B cell (primary cell): Measurements from ENCODE around the gene CLCN1. TPM values are rescaled to one million over a fixed set of nuclear protein-coding genes. Genes with fewer than 3 reads are reported as not detected.

ENCODE experiments used
- ATAC-seq: fragments of 200-7000 bp; cut with Tn5 transposase; one replicate; pipeline ENCODE4 v1.10.0; 2021; ENCODE audit warnings: low read depth, mild to moderate bottlenecking, moderate number of reproducible peaks, moderate library complexity
- CTCF ChIA-PET: fragments of 350-600 bp; sonication (Branson Sonifier 250); formaldehyde crosslinking; loops from one replicate; lab custom pipeline; 2021; ENCODE audit warnings: antibody characterized with exemption, inconsistent platforms; lab: Charles Lee
- POLR2A ChIA-PET: fragments of 350-600 bp; sonication (Branson Sonifier 250); formaldehyde crosslinking; loops from one replicate; lab custom pipeline; 2021; ENCODE audit warnings: antibody characterized with exemption; lab: Charles Lee
- DNase-seq: peaks from one replicate; pipeline ENCODE4 v3.0.0; 2013
- H2AFZ ChIP-seq: 2 replicates; pipeline ENCODE4 v1.6.1; 2012; ENCODE audit warnings: mild to moderate bottlenecking, low read depth, low read length; ENCODE audit not compliant: insufficient read depth, poor library complexity, severe bottlenecking
- H3K27ac ChIP-seq, 2 donors: 1 replicate in 1 of 2; 2 replicates in 1 of 2; pipeline ENCODE4 v1.5.1; 2012 to 2013; ENCODE audit warnings: low read length in 2 of 2, mild to moderate bottlenecking in 2 of 2, moderate library complexity in 1 of 2
- H3K27me3 ChIP-seq, 4 experiments: fragments of 200-600 bp in 1 of 4; sonication (generic) in 1 of 4; replicated peaks in 1 of 4; 1 replicate in 2 of 4; 2 replicates in 2 of 4; pipeline versions ENCODE4 v1.6.1 to v1.7.0; 2013 to 2016; ENCODE audit warnings: low read length in 3 of 4, mild to moderate bottlenecking in 2 of 4, mixed read lengths in 1 of 4, moderate library complexity in 1 of 4; ENCODE audit not compliant: insufficient read depth in 4 of 4, control insufficient read depth in 3 of 4; ENCODE audit errors: control extremely low read depth in 1 of 4
- H3K36me3 ChIP-seq, 2 experiments: replicated peaks in 1 of 2; 1 replicate in 1 of 2; 2 replicates in 1 of 2; pipeline versions ENCODE4 v1.6.1 to v1.7.1; 2013; ENCODE audit warnings: low read length in 1 of 2; ENCODE audit not compliant: insufficient read depth in 2 of 2, control insufficient read depth in 1 of 2; ENCODE audit errors: control extremely low read depth in 1 of 2, extremely low read depth in 1 of 2
- H3K4me1 ChIP-seq, 2 donors: fragments of 200-600 bp in 1 of 2; sonication (generic) in 1 of 2; 1 replicate in 1 of 2; 2 replicates in 1 of 2; pipeline versions ENCODE4 v1.5.1 to v1.6.1; 2013 to 2017; ENCODE audit warnings: low read length in 2 of 2; ENCODE audit not compliant: control insufficient read depth in 2 of 2, insufficient read depth in 2 of 2
- H3K4me2 ChIP-seq: replicated peaks from 2 replicates; pipeline ENCODE3; 2012; ENCODE audit warnings: mild to moderate bottlenecking, low read depth, low read length; ENCODE audit not compliant: poor library complexity, severe bottlenecking
- H3K4me3 ChIP-seq, 5 experiments: fragments of 200-600 bp in 1 of 5; sonication (generic) in 1 of 5; 1 replicate in 3 of 5; 2 replicates in 2 of 5; pipeline versions ENCODE4 v1.5.1 to v1.7.0; 2011 to 2016; ENCODE audit warnings: low read length in 4 of 5, mild to moderate bottlenecking in 4 of 5, low read depth in 2 of 5, control low read depth in 1 of 5, moderate library complexity in 1 of 5; ENCODE audit not compliant: insufficient read depth in 1 of 5; ENCODE audit errors: control extremely low read depth in 1 of 5, extremely low read depth in 1 of 5
- H3K79me2 ChIP-seq: fragments of 200-600 bp; sonication (generic); one replicate; pipeline ENCODE4 v1.6.0; 2016; ENCODE audit warnings: low read length; ENCODE audit not compliant: control insufficient read depth, insufficient read depth
- H3K9ac ChIP-seq: fragments of 200-600 bp; sonication (generic); 2 replicates; pipeline ENCODE4 v1.6.1; 2017; ENCODE audit warnings: mild to moderate bottlenecking, low read length, moderate library complexity
- H3K9me3 ChIP-seq, 3 donors: one replicate each; pipeline versions ENCODE4 v1.6.1 to v1.7.1; 2013; ENCODE audit warnings: low read length in 2 of 3; ENCODE audit not compliant: control insufficient read depth in 2 of 3, insufficient read depth in 1 of 3; ENCODE audit errors: control extremely low read depth in 1 of 3
- H4K20me1 ChIP-seq: 2 replicates; pipeline ENCODE4 v1.6.0; 2012; ENCODE audit warnings: mild to moderate bottlenecking, low read length; ENCODE audit not compliant: insufficient read depth, control insufficient read depth, poor library complexity, severe bottlenecking
- H3K27ac Mint-ChIP-seq: one replicate; pipeline ENCODE4 v1.8.0; 2021; ENCODE audit warnings: mixed read lengths
- H3K27me3 Mint-ChIP-seq: one replicate; pipeline ENCODE4 v1.8.0; 2021; ENCODE audit warnings: mixed read lengths
- H3K4me1 Mint-ChIP-seq: one replicate; pipeline ENCODE4 v1.8.0; 2021; ENCODE audit warnings: mixed read lengths
- H3K4me3 Mint-ChIP-seq: one replicate; pipeline ENCODE4 v1.8.0; 2021; ENCODE audit warnings: mixed read lengths
- H3K9me3 Mint-ChIP-seq: one replicate; pipeline ENCODE4 v1.8.0; 2022; ENCODE audit warnings: mixed read lengths; ENCODE audit not compliant: insufficient read depth
- EZH2 ChIP-seq: IDR thresholded peaks from 2 replicates; pipeline ENCODE4 v1.6.1; 2012; ENCODE audit warnings: borderline replicate concordance, low read depth, mild to moderate bottlenecking, moderate library complexity, low read length; ENCODE audit not compliant: insufficient read depth, poor library complexity, severe bottlenecking
- WGBS: methylation state at CpG from one replicate; pipeline ENCODE4 v1.1.5; 2013; ENCODE audit warnings: missing lambda C conversion rate; ENCODE audit not compliant: insufficient coverage; 5-methylcytosine and 5-hydroxymethylcytosine counted together
- intact Hi-C: fragments of 100-400 bp; cut with micrococcal nuclease; formaldehyde crosslinking; loops from one replicate; pipeline ENCODE4 v1.10.0; 2022
- polyA plus RNA-seq: library from polyadenylated mRNA; depleted of rRNA; stranded (reverse); fragments of >200 nt; gene quantifications from 2 replicates; pipeline ENCODE4 v1.2.3, GENCODE V29; 2012
- total RNA-seq, 2 donors: library from RNA; stranded (reverse); fragments of 120-200 nt in 1 of 2; gene quantifications; 1 replicate in 1 of 2; 2 replicates in 1 of 2; pipeline versions ENCODE4 v1.2.3 to v1.2.4, GENCODE V29; 2013 to 2022
- TF ChIP-seq, protein P1 (sequence below): fragments of 200-600 bp; IDR thresholded peaks from one replicate; pipeline ENCODE4 v1.8.0; 2022; ENCODE audit warnings: antibody characterized with exemption, mild to moderate bottlenecking

CLCN1 gene
- total and polyA plus RNA-seq, 2 donors (not counting 1 experiment from before 2014, with no cell fraction given) = not detected

DNA sequence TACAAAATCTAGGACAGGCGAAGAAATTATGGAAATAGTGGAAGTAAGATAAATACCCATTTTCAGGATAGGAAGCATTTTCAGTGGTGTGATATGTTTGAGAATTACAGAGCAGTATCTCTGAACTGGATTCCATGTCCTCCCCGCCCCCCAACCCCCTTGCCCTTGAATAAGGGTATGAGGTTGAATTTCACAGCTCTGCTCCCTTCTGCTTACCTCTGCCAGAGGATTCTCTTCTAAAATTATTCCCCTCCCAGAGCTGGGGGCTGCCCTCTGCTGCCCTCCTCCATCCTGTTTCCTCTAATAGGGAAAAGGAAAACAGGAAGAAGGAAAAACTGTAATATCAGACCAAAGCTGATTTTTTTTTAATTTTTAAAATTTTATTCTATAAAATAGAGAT, 7.3 kb upstream of the CLCN1 start:
- peaks cover 4% of the 10 kb centered on the region for H3K79me2 ChIP-seq
- peaks cover 4 to 5% of the 10 kb centered on the region in 2 donors for H3K4me1 ChIP-seq
- no CpG with 5 or more reads among the region's 2 CpGs for WGBS
- no peak overlapping the region for H3K4me2 ChIP-seq
- peaks cover 12 to 45% of the 10 kb centered on the region in 2 experiments for H3K36me3 ChIP-seq
- no peak for ATAC-seq
- CTCF ChIA-PET = interaction anchor here (1.4 to 3.3 kb wide), 3 partner anchors 9 to 107 kb away, joined by 5 to 20 read pairs (median 11); no protein-coding TSS in a partner anchor
- TF ChIP-seq, protein P1, sequence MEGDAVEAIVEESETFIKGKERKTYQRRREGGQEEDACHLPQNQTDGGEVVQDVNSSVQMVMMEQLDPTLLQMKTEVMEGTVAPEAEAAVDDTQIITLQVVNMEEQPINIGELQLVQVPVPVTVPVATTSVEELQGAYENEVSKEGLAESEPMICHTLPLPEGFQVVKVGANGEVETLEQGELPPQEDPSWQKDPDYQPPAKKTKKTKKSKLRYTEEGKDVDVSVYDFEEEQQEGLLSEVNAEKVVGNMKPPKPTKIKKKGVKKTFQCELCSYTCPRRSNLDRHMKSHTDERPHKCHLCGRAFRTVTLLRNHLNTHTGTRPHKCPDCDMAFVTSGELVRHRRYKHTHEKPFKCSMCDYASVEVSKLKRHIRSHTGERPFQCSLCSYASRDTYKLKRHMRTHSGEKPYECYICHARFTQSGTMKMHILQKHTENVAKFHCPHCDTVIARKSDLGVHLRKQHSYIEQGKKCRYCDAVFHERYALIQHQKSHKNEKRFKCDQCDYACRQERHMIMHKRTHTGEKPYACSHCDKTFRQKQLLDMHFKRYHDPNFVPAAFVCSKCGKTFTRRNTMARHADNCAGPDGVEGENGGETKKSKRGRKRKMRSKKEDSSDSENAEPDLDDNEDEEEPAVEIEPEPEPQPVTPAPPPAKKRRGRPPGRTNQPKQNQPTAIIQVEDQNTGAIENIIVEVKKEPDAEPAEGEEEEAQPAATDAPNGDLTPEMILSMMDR = no peak
- no peak for TF ChIP-seq EZH2
- Mint-ChIP-seq H3K4me3 (no peak overlapping the region), H3K9me3 (no peaks in the 10 kb centered on the region), H3K27ac (no peak overlapping the region), H3K4me1 (peaks cover 9% of the 10 kb centered on the region), H3K27me3 (no peaks in the 10 kb centered on the region)
- POLR2A ChIA-PET = no interaction called here
- H3K9me3 ChIP-seq = peaks cover 0 to 3% (median 0%) of the 10 kb centered on the region in 3 donors
- no peak overlapping the region for H3K27ac ChIP-seq
- H4K20me1 ChIP-seq = peaks cover 12% of the 10 kb centered on the region
- intact Hi-C loops = no loop called here
- DNase-seq = no peak
- no peak overlapping the region for H3K9ac ChIP-seq
- no peak overlapping the region for H2AFZ ChIP-seq
- no peak overlapping the region for H3K4me3 ChIP-seq
- no peaks in the 10 kb centered on the region for H3K27me3 ChIP-seq

DNA sequence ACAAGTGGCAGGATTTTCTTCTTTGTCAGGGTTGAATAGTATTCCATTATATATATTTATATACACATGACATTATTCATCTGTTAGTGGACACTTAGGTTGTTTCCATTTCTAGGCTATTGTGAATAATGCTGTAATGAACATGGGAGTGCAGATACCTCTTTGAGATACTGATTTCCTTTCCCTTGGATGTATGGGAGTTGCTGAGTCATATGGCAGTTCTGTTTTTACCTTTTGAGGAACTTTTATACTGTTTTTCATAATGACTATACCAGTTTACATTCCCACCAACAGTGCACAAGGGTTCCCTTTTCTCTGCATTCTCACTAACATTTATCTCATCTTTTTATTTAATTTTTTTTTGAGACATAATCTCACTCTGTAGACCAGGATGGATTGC, 1.8 kb upstream of the CLCN1 start:
- Mint-ChIP-seq H3K9me3 (no peaks in the 10 kb centered on the region), H3K27ac (no peak overlapping the region), H3K27me3 (no peaks in the 10 kb centered on the region), H3K4me1 (peaks cover 9% of the 10 kb centered on the region), H3K4me3 (no peak overlapping the region)
- Histone ChIP-seq H3K79me2 (no peaks in the 10 kb centered on the region), H3K4me2 (no peak overlapping the region), H3K36me3 (peaks cover 2 to 3% of the 10 kb centered on the region in 2 experiments), H3K27me3 (no peaks in the 10 kb centered on the region), H3K4me1 (peaks cover 4 to 5% of the 10 kb centered on the region in 2 donors), H3K9me3 (peaks cover 0 to 3% (median 0%) of the 10 kb centered on the region in 3 donors), H3K27ac (no peak overlapping the region), H4K20me1 (no peaks in the 10 kb centered on the region), H2AFZ (no peak overlapping the region), H3K4me3 (no peak overlapping the region), H3K9ac (no peak overlapping the region)
- ChIA-PET POLR2A (no interaction called here), CTCF (interaction anchor here (1.1 kb wide), 1 partner anchor 15 kb away, joined by 5 read pairs; no protein-coding TSS in a partner anchor)
- intact Hi-C loops = no loop called here
- TF ChIP-seq, protein P1 = no peak
- TF ChIP-seq EZH2 = no peak
- DNase-seq (no peak), ATAC-seq (no peak)
